HG03457 (cell line): ENCODE measurements around the gene STX18.
"Not testable (repeated sequence)": the region's sequence is repeated elsewhere in the genome, so short reads cannot be mapped to it uniquely, and the experiment has no call there.

Source experiments
- ATAC-seq: cut with Tn5 transposase; IDR thresholded peaks from one replicate; pipeline ENCODE4 v1.9.1; 2021; ENCODE audit warnings: moderate number of reproducible peaks; ENCODE audit not compliant: unreplicated experiment

STX18 gene

DNA sequence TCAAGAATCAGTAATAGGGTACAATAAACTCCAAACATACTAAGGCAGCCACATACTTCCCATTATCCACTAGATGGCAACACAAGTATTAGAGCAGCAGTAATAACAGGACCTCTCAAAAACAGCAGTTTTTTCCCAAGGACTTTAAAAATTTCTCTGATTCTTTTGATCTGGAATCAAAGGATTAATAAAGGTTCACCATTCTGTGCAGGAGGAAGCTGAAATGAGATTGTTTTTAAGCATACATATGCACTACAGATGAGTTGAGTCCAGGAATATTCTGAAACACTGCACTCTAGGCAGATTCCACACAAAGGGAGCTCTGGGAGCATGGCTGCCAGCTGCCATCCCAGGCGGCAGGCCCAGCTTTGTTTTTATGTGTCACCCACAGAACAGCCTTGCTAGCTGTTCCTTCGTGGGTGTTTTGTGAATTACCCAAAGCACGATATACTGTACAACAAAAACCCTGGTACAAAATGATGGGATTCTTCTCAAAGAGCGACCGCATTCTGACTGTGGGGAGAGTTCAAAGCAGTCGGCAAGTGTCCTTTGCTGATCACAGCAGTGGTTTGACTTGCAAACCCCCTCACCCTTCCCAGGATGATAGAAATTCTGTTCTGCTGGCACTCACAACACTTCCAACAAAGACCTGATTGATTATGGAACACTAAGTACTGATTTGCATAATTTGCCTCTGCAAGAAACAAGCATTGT is 61.0 kb downstream of the STX18 start:
- ATAC-seq: no peak

DNA sequence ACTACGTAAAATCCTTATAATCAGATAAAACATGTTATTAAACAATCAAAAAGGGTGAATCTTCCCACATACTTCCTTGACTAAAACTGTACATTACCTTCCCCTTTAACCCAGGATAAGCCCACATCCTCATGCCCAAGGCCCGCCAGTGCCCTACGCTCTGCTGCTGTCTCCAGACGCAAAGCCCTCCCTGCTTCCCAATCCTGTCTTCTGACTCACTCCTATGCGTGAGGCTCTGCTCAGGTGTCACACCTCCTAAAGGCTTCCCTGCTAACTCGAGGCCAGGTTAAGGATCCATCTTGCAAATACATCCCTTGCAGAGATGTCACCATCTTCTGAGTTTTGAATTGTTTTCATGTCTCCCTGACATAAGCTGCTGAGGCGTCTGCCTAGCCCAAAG is 61.6 kb downstream of the STX18 start:
- no peak for ATAC-seq

DNA sequence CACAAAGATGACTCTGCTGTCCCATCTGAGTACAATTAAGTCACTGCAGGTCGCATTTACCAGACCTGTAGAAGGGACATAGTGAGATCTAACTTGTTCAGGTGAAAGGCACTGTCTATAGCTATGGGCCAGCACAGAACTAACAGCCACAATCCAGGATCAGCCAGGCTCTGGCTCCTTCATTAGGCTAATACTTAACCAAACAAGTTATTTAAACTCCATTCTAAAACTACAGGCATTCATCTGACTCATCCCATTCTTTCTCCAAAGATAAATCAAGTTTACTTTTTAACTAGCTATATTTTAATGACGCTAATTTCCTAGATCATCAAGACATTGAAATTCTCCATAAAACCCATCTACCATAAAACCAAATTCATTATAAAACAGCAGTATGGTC is 62.5 kb downstream of the STX18 start:
- no peak for ATAC-seq

DNA sequence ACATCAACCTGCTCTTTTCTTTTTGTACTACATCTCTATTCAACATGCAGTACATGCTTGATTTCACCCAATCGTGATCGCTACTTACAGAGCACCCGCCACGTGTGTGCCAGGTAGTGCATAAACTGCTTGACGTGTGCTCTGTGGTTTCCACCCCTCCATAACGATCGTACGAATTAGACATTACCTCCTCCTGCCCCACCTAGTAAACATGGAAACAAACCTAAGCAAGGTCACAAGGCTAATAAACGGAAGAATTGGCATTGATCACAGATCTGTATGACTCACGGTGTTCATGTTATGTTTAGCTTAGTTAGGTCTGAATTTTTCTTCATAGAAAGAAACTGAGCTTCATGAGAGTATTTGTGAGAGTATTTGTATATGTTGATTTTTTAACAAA is 64.1 kb downstream of the STX18 start:
- ATAC-seq: no peak

DNA sequence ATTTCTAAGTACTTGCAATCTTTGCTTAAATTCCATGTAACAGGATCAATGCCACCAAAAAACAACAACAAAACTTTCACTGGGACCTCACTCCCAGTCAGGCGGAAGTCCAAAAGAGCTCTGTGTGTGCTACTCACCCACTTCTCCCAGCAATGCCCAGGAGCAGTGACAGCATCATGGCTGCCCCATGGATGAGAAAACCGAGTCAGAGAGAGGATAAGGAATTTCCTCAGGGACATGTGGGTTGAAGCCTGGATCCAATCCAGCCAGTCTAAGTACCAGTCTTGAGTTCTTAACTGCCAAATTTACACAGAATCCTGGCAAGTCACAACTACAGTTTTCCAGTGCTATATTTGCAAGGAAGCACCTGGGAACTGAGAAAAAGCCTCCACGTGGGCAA is 64.5 kb downstream of the STX18 start:
- ATAC-seq: no peak

DNA sequence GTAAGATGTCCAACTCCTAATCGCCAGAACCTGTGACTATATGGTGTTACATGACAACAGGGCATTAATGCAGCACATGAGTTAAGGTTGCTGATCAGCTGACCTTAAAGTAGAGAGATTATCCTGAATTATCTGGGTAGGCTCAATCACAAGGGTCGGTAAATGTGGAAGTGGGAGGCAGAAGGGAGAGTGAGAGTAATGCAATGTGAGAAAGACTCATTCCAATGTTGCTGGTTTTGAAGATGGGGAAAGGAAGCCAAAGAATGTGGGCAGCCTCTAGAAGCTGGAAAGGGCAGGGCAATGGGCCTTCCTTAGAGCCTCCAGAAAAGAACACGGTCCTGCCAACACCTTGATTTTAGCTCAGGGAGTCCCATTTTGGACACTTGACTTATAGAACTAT is 67.4 kb downstream of the STX18 start:
- ATAC-seq: no peak

DNA sequence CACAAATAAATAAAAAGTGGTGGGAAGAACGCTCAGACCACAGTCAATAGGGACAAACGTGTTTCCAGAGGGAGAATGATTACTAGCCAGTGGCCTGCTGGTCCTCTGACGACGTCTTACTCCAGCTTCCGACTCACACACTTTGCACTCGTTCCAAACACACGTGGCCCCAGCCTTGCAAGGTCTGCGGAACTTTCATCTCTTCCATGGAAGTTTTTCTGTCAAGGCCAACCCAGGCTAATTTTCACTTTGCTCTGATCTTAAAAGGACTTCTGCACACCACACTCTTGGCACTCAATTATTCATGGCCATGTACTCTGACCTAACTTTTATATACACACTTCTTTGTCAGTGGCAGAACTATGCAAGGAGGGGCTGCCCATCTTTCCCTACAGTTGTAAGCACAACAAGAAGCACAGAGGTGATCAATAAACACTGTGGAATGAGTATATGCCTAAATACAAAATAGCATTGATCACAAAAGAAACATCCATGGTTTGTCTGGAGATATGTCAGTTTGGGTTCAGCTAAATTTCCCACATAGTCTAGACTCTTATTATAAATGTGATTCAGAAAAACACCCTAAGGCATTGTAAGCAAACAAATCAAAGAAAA is 69.4 kb downstream of the STX18 start:
- ATAC-seq: no peak

DNA sequence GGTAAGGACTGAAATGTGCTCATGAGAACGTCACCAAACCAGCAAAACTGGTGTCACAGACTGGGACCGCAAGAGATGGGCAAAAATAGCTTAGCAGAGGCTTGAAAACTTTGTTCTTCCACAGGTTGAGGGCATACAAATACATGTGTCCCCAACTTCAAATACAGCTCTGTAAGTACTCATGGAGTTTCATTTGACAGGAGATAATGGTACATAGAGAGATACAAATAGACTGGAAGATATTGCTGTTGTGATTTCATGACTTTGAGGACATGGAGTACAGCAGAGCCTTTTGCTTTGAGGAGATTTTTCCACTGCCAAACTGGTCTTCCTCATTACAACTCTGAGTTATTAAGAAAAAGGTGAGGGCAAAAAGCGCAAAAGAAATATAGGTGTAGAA is 70.7 kb downstream of the STX18 start:
- no peak for ATAC-seq

DNA sequence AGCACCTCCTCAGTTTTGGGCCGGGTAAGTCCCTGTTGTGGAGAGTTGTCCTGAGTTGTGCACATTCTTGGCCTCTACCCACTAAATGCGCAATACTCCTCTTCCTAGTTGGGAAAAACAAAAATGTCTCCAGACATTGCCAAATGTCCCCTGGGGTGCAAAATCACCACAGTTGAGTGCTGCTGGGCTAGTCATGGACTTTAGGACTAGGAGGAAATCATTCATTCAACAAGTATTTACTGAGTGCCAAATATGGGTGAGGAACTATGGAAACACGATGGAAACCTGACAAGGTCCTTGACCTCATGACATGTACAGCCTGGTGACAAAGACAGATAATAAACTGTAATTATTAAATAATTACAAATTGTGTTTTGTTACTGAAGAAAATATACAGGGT is 71.6 kb downstream of the STX18 start:
- no peak for ATAC-seq

DNA sequence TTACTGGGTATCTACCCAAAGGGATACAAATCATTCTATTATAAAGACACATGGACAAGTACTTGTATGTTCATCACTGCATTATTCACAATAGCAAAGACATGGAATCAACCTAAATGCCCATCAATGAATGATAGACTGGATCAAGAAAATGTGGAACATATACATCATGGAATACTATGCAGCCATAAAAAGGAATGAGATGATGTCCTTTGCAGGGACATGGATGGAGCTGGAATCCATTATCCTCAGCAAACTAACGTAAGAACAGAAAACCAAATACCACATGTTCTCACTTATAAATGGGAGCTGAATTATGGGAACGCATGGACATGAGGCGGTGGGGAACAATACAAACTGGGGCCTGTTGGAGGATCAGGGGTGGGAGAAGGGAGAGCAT is 76.6 kb downstream of the STX18 start:
- ATAC-seq: not testable (repeated sequence)

DNA sequence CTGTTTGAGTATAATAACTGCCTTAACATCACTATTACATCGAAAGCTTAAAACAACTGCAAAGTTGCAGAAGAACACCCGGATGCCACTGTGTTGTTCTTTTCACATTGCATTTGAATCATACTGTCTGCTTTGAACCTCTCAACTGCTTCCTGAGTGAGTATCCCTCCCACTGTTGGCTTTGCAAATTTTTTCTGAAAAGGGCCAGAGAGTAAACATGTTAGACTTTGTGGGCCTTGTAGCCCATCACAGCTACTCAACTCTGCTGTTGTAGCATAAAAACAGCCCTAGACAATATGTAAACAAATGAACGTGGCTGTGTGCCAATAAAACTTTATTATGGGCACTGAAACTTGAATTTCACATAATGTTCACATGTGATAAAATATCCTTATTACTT is 78.9 kb downstream of the STX18 start:
- no peak for ATAC-seq

DNA sequence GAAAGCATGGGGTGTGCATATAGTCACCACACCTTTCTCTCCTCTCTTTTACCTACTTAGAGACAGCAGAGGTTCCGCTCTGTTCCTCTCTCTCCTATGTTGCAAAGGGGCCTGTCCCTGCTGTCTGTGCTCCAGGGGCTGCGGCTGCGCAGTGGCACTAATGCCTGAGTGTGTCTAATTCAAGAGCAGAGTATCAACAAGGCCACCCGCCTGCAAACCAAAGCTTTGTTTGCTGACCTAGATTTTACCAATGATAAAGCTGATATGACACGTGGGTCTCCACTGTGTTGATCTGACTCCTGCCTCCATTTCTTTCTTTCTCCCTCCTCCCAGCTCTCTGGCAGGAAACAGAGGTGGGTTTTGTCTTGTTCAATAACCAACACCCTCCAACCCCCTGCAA is 80.0 kb downstream of the STX18 start:
- no peak for ATAC-seq

DNA sequence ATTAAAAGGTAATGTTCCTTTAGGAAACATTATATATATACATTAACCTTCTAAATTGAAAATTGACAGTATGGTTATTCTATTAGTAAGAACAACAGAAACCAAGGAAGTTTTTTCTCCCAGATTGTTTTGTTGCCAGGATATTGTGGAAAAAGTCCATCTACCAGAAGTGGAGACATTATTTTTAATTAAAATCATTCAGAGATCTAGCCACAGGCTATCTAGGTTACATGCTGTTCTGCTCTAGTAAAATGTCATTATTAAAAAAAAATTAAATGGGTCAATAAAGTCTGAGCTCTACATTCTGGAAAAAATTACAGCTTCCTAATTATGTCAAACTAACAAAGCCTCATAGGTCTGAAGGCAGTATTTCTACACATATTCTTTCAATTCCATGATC is 80.7 kb downstream of the STX18 start:
- ATAC-seq: no peak

DNA sequence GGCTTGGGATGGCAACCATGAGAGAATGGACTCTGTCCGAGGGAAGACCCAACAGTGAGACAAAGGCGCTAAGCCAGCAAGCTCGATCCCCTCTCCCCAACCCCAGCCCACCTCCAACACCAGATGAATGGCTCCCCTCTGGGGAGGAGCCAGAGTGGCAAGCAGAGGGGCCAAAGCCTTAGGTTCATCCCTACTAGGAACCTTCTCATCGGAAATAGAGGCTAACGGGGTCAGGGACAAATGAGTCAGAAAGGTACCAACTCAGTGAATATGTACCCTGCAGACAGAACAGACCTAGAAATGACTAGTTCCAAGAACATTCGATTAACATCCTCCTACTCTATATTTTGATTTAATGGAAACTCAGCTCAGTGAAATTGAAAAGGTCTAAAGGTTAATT is 81.1 kb downstream of the STX18 start:
- no peak for ATAC-seq

DNA sequence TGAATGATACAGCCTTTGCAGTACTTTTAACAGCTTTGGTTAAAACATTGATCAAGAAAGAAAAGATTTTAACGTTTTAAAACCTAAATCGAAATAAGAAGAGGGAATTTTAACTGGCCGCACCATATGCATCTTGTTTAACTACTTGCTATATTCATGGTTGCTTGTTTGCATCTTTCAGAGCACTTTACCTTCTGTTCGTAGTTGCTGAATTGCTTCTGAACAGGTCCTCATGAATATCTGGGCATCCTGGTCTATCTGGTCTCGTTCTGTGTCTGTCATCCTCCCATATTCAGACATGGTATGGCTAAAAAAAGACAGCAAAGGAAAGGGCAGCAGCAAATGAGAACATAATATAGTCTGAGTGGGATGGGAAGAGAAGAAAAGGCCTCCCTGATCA is 82.7 kb downstream of the STX18 start:
- ATAC-seq: no peak

DNA sequence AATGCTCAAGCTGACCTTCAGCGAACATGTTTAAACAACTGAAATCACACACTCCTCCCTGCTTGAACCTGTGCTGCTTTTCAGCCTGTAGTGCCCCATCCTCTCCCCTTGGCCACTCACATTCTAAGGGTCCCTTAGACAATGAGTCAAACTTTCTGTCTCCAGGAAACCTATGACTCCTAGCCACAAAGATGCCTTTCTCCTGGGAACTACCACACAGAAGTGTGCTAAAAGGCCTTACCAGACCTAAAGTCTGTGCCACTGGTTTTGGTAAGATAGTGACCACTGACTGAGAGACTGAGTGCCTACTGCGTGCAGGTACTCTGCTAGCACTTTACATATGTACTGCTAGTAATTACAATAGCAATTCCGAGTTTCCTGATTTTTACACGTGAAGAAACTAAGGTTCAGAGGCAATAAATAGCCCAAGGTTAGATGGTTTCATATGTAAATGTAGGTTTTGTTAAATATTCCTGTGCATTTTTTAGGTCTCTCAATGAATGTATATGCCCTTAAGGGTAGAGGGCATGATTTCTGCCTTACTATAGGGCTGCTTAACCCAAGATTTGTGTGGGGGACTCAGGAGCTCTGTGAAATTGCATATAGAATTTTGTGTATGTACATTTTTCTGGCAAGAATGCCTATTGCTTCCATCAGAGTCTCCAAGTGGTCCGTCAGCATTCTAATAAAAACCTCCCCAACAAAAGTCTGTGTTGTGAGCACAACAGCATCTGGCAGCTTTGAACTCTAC is 83.9 kb downstream of the STX18 start:
- ATAC-seq: no peak

DNA sequence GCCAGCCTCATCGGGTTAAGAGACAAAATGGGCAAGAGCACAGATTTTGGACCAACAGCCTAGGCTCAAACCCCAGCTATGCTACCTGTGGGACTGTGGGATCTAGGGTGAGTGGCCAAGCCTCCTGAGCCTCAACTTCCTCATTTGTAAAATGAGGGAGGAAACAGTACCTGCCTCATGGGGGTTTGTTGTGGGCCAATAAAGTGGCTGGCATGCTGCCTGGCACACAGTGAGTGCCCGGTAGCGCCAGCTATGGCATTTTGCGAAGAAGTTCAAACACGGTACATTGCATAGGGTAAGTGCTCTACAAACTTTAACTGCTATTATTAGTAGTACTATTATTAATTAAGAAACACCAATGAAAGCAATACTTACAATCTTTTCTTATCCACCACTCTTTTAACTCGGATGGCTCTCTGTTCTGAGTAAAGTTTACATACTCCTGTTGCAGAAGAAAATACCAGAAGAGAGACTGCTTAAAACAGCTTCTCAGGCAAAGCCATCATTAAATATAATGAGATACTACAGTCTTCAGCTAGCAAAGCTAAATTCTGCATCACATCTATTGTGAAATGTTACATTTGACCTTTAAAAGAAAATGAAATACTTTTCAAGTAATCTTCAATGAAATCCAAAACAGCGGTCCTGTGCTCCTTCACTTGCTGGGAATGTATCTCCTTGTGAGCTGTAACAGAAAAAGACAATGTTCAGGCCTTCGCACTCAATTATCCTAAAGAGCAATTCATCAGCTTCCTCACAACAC is 84.9 kb downstream of the STX18 start:
- ATAC-seq: no peak

DNA sequence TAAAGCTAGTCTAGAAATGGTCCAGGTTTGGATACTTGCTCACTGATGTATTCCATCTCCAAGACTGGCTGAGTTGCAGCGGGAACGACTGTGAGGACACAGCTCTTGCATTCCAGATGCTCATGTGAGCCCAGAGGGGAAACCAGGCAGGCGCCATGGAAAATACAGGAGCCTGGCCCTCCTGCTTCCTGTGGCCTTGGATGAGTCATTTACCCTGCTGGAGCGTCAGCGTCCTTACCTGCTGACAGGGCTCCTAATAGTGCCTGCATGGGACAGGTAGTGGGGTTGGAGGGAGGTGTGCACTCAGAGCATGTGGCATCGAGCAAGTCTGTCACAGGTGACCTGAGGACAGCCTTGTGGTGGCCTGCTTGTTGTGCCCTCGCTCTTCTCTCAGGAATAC is 85.5 kb downstream of the STX18 start:
- ATAC-seq: no peak

DNA sequence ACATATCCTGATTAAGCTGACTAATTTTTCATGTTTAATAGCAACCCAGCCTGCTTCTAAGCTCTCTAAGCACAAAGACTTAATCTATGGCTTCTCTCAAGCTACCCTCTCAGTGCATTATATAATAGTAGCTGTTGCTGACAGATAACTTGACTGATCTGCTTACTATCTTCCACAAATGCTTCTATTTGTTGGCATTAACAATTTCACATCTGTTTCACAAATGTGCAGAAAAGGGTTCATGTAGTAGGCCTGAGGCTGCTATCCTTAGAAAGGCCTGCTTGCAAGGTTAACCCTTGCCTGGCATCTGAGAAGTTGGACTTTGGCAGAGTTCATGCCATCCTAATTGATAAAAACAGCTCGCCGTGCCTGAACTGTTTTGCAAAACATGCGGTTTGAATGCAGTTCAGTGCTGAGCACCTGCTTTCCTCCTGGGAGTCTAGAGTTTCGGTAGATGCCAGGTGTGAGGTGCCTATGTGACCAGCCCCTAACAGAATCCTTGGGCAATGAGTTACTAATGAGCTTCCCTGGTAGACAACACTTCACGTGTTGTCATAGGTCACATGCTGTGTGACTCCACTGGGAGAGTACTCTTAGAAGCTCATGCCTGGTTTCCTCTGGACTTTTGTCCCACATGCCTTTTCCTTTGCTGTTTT is 86.5 kb downstream of the STX18 start:
- ATAC-seq: peak; percentile 89

DNA sequence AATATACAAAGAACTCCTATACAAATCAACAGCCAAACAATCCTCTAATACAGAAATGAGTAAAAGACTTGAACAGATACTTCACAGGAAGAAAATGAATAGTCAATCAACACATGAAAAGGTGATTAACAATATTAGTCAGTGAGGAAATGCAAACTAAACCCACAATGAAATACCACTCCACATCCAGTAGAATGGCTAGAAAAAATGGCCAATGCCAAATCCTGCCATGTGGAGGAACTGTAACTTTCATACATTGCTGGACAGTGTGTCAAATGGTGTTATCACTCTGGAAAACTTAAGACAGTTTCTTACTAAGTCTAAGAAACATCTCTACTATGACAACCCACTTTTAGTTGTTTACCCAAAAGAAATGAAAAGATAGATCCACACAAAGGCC is 95.4 kb downstream of the STX18 start:
- ATAC-seq: no peak

DNA sequence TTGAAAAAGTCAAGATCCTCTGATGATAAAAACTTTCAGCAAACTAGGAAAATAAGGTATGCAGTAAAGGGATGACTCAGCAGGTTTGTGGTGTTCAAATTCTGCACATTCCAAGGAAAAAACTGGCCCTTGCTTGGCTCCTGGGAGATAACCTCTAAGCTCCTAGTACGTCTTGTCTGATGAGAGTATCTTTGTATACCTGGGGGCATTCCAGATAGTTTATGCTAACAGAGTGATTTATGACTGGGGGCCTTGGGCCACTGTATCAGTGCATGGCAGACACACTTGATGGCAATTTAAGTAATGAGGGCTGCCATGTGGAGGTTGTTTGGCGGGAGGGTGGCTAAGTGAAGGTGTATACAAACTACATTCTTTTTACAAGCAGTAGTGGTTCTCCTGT is 98.0 kb downstream of the STX18 start:
- no peak for ATAC-seq
